PFSK-1 (cell line): ENCODE data around the gene FAM13A.

Experiments used
- FOXP2 ChIP-seq: optimal IDR thresholded peaks from 2 replicates; pipeline ENCODE3; 2011; ENCODE audit warnings: borderline replicate concordance, control low read depth, inconsistent platforms; ENCODE audit not compliant: insufficient read depth; ENCODE audit errors: extremely low read length, extremely low read depth
- POLR2AphosphoS5 ChIP-seq: IDR thresholded peaks from 2 replicates; pipeline ENCODE4 v1.6.1; 2012; ENCODE audit warnings: low read depth, mild to moderate bottlenecking, control low read depth, low read length, moderate library complexity
- SIN3A ChIP-seq: IDR thresholded peaks from 2 replicates; pipeline ENCODE4 v1.6.1; 2012; ENCODE audit warnings: mild to moderate bottlenecking, low read length, moderate library complexity, borderline replicate concordance; ENCODE audit not compliant: insufficient read depth
- TAF1 ChIP-seq: IDR thresholded peaks from 2 replicates; pipeline ENCODE4 v1.6.1; 2012; ENCODE audit warnings: low read length, control low read depth, borderline replicate concordance; ENCODE audit not compliant: insufficient read depth
- TF ChIP-seq, protein P1 (sequence below), 2 experiments: IDR thresholded peaks; 2 replicates each; pipeline versions ENCODE4 v1.6.1 to v1.8.0; 2011 to 2012; ENCODE audit warnings: low read depth in 2 of 2, low read length in 2 of 2, control low read depth in 1 of 2, inconsistent platforms in 1 of 2, mild to moderate bottlenecking in 1 of 2, moderate library complexity in 1 of 2; ENCODE audit not compliant: insufficient read depth in 1 of 2

Gene FAM13A

DNA sequence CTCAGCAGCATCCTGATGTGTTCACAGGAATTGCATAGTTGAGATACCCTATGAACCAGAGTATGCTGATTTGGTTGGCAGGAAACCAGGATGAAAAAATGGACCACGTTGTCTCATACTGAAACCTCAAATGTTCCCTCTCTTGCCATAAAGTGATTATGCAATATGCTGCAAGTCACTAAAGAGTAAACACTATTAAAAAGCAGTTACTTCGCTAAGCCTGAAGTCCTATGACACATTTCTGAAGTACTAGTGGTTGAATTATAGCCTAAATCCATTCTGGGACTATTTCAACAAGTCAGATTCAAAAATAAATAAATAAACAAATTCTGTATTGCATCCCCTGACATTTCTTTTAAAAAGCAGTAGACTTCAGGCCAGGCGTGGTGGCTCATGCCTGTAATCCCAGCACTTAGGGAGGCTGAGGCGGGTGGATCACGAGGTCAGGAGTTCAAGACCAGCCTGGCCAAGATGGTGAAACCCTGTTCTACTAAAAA is 253.3 kb downstream of the FAM13A start:
- no peak for TF ChIP-seq FOXP2
- TF ChIP-seq TAF1 = no peak
- TF ChIP-seq, protein P1, sequence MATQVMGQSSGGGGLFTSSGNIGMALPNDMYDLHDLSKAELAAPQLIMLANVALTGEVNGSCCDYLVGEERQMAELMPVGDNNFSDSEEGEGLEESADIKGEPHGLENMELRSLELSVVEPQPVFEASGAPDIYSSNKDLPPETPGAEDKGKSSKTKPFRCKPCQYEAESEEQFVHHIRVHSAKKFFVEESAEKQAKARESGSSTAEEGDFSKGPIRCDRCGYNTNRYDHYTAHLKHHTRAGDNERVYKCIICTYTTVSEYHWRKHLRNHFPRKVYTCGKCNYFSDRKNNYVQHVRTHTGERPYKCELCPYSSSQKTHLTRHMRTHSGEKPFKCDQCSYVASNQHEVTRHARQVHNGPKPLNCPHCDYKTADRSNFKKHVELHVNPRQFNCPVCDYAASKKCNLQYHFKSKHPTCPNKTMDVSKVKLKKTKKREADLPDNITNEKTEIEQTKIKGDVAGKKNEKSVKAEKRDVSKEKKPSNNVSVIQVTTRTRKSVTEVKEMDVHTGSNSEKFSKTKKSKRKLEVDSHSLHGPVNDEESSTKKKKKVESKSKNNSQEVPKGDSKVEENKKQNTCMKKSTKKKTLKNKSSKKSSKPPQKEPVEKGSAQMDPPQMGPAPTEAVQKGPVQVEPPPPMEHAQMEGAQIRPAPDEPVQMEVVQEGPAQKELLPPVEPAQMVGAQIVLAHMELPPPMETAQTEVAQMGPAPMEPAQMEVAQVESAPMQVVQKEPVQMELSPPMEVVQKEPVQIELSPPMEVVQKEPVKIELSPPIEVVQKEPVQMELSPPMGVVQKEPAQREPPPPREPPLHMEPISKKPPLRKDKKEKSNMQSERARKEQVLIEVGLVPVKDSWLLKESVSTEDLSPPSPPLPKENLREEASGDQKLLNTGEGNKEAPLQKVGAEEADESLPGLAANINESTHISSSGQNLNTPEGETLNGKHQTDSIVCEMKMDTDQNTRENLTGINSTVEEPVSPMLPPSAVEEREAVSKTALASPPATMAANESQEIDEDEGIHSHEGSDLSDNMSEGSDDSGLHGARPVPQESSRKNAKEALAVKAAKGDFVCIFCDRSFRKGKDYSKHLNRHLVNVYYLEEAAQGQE (IDR thresholded peaks at IDR 0.05; ENCODE audit: insufficient read depth in 1 of 2, low read depth in 2 of 2, low read length in 2 of 2) = no peak
- TF ChIP-seq SIN3A = no peak
- no peak for TF ChIP-seq POLR2AphosphoS5

DNA sequence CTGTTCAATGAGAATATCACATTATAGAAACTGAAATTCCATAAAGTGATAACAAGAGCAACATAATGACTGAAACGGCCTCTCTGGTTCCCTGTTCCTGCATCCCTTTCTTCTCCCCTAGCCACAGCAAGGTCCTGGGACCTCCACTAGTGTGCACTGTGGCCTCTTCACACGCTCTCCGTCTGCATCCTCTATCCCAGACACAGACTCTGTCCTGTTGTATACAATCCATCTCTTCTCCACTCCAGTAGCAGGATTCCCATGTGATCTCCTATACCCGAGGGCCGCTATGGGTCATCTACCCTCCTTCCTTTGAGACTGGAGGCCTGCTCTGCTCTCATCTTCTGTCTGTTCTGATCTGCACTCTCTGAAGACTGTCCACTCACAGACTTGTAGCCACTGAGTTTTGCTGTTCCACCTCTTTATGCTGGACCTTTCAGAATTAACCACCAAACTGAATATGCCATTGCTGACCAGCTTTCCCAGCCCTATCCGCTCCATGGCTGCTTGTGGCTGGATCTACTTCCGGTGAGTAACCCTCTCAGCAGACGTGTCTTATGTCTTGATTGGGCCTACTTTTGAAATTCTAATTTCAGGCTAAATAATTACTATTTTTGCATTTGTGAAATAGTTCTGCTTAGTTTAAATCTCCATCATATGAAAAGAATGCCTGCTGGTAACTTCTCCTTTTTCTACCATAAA is 254.2 kb downstream of the FAM13A start:
- TF ChIP-seq, protein P1 (IDR thresholded peaks at IDR 0.05; ENCODE audit: insufficient read depth in 1 of 2, low read depth in 2 of 2, low read length in 2 of 2) = no peak
- no peak for TF ChIP-seq TAF1
- TF ChIP-seq FOXP2 = no peak
- TF ChIP-seq POLR2AphosphoS5 = no peak
- TF ChIP-seq SIN3A = no peak

DNA sequence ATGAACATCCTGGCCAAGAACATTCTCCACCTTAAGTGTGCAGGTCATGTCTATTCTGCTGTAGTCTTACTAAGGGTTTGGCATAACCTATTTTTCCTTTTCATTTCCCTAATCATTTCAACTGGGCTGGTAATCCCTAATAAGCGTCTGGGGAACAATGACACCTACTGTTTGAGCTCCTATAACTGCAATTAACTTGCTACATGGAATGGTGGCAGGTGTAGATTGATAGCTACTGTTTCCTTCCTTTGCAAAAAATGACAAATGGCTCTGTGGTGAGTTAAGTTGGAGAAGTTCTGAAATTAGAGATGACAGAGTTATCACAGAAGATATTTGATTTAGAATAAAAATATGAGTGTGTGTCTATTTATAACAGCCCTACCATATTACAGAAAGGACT is 254.8 kb downstream of the FAM13A start:
- no peak for TF ChIP-seq TAF1
- no peak for TF ChIP-seq FOXP2
- no peak for TF ChIP-seq SIN3A
- TF ChIP-seq POLR2AphosphoS5 = no peak
- TF ChIP-seq, protein P1 (IDR thresholded peaks at IDR 0.05; ENCODE audit: insufficient read depth in 1 of 2, low read depth in 2 of 2, low read length in 2 of 2) = no peak

DNA sequence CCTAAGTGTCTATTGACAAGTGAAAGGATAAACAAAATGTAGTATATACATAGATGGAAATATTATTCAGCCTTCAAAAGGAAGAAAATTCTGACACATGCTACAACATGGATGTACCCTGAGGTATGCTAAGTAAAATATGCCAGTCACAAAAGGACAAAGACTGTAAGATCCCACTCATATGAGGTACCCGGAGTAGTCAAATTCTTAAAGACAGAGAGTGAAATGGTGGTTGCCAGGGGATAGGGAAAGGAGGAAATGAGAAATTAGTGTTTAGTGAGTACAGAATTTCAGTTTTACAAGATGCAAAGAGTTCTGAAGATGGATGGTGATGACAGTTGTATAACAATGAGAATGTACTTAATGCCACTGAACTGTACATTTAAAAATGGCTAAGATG is 257.1 kb downstream of the FAM13A start:
- TF ChIP-seq POLR2AphosphoS5 (no peak), FOXP2 (no peak)
- TF ChIP-seq, protein P1 (IDR thresholded peaks at IDR 0.05; ENCODE audit: insufficient read depth in 1 of 2, low read depth in 2 of 2, low read length in 2 of 2) = no peak

DNA sequence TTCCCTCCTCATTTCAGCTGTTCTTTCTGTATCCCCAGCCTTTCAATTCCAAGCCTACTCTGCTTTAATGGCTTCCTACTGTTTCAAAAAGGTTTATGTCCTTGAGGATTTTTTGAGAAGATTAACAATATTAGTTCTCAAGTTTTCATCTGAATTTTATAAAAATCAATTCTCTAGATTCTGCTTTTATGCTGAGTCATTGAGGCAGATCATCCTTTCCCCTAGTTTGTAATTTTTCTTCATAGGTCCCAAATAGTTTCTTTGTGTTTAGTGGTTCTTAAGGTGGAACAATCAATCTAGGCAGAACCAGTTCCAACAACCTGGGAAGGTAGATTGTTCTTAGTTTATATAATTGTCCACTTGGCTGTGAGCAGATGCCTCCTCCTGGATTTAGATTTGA is 259.3 kb downstream of the FAM13A start:
- no peak for TF ChIP-seq POLR2AphosphoS5
- no peak for TF ChIP-seq SIN3A
- no peak for TF ChIP-seq FOXP2
- TF ChIP-seq, protein P1 (IDR thresholded peaks at IDR 0.05; ENCODE audit: insufficient read depth in 1 of 2, low read depth in 2 of 2, low read length in 2 of 2) = no peak
- TF ChIP-seq TAF1 = no peak
